Keratinocyte (primary cell): Measurements from ENCODE around the gene POLR1G. TPM values are rescaled to one million over a fixed set of nuclear protein-coding genes. Genes with fewer than 3 reads are reported as not detected.
"Not testable (repeated sequence)": the region's sequence is repeated elsewhere in the genome, so short reads cannot be mapped to it uniquely, and the experiment has no call there.

ENCODE experiments used
- DNase-seq: peaks from one replicate; pipeline ENCODE4 v3.0.0-alpha.2; 2011; ENCODE audit warnings: low read depth, missing footprints, low spot score
- FAIRE-seq: peaks from 2 replicates; lab custom pipeline; 2011; peaks lifted over from hg19 to GRCh38; lab: Jason Lieb, UNC
- H2AFZ ChIP-seq: 2 replicates; pipeline ENCODE4 v1.6.0; 2012; ENCODE audit warnings: low read length, control low read depth, inconsistent platforms; ENCODE audit not compliant: control insufficient read depth
- H3K27ac ChIP-seq: 2 replicates; pipeline ENCODE4 v1.5.1; 2011; ENCODE audit warnings: low read length; ENCODE audit not compliant: control insufficient read depth, insufficient read depth
- H3K27me3 ChIP-seq: 3 replicates; pipeline ENCODE4 v1.6.0; 2011; ENCODE audit warnings: low read length; ENCODE audit not compliant: control insufficient read depth, insufficient read depth; ENCODE audit errors: extremely low read depth
- H3K36me3 ChIP-seq, 2 experiments: 2 replicates in 1 of 2; 3 replicates in 1 of 2; pipeline ENCODE4 v1.5.1; 2011; ENCODE audit warnings: low read length in 2 of 2, mild to moderate bottlenecking in 1 of 2; ENCODE audit not compliant: control insufficient read depth in 2 of 2, insufficient read depth in 2 of 2; ENCODE audit errors: extremely low read depth in 1 of 2
- H3K4me1 ChIP-seq: 3 replicates; pipeline ENCODE4 v1.5.1; 2011; ENCODE audit warnings: low read length; ENCODE audit not compliant: control insufficient read depth, insufficient read depth; ENCODE audit errors: extremely low read depth
- H3K4me2 ChIP-seq: 3 replicates; pipeline ENCODE4 v1.6.0; 2011; ENCODE audit warnings: low read depth, low read length; ENCODE audit not compliant: control insufficient read depth, insufficient read depth; ENCODE audit errors: extremely low read depth
- H3K4me3 ChIP-seq, 3 experiments: fragments of 200-600 bp in 1 of 3; sonication (generic) in 1 of 3; 2 replicates in 2 of 3; 3 replicates in 1 of 3; pipeline ENCODE4 v1.5.1; 2011 to 2016; ENCODE audit warnings: low read length in 3 of 3, mild to moderate bottlenecking in 3 of 3, control low read depth in 2 of 3, inconsistent platforms in 1 of 3, low read depth in 1 of 3, mixed read lengths in 1 of 3, mixed run types in 1 of 3, moderate library complexity in 1 of 3; ENCODE audit not compliant: control insufficient read depth in 2 of 3, insufficient read depth in 2 of 3; ENCODE audit errors: extremely low read depth in 1 of 3
- H3K79me2 ChIP-seq: 2 replicates; pipeline ENCODE4 v1.6.0; 2012; ENCODE audit warnings: low read length; ENCODE audit not compliant: control insufficient read depth, insufficient read depth
- H3K9ac ChIP-seq: 3 replicates; pipeline ENCODE4 v1.6.0; 2011; ENCODE audit warnings: low read length; ENCODE audit not compliant: control insufficient read depth, insufficient read depth; ENCODE audit errors: extremely low read depth
- H3K9me1 ChIP-seq: 3 replicates; pipeline ENCODE4 v1.6.0; 2011; ENCODE audit warnings: low read length; ENCODE audit not compliant: control insufficient read depth, insufficient read depth; ENCODE audit errors: extremely low read depth
- H3K9me3 ChIP-seq: 2 replicates; pipeline ENCODE4 v1.5.1; 2012; ENCODE audit warnings: low read depth, low read length; ENCODE audit not compliant: control insufficient read depth
- H4K20me1 ChIP-seq: 3 replicates; pipeline ENCODE4 v1.6.0; 2011; ENCODE audit warnings: low read length; ENCODE audit not compliant: control insufficient read depth, insufficient read depth; ENCODE audit errors: extremely low read depth
- CTCF ChIP-seq, 3 experiments: IDR thresholded peaks in 1 of 3; conservative IDR thresholded peaks in 1 of 3; optimal IDR thresholded peaks in 1 of 3; 2 replicates in 2 of 3; 3 replicates in 1 of 3; pipeline versions ENCODE3 to v1.5.1; 2011; ENCODE audit warnings: low read length in 3 of 3, mild to moderate bottlenecking in 3 of 3, moderate library complexity in 2 of 3, control low read depth in 1 of 3, inconsistent platforms in 1 of 3; ENCODE audit not compliant: insufficient read depth in 2 of 3; ENCODE audit errors: extremely low read depth in 1 of 3
- EZH2 ChIP-seq: IDR thresholded peaks from one replicate; pipeline ENCODE4 v1.6.1; 2012; ENCODE audit warnings: inconsistent platforms, mild to moderate bottlenecking, low read length, moderate library complexity
- dilution Hi-C: fragments of 300-500 bp; cut with MboI; formaldehyde crosslinking; loops from one replicate; pipeline ENCODE4 v1.7.0; 2020; ENCODE audit warnings: low sequenced_read_pairs; ENCODE audit not compliant: extremely low pct_ligation_motif_present
- polyA plus RNA-seq, 5 experiments: library from polyadenylated mRNA; depleted of rRNA in 3 of 5; stranded (reverse) in 3 of 5; stranded (forward) in 1 of 5; unstranded in 1 of 5; fragments of >200 nt; gene quantifications; 1 replicate in 1 of 5; 2 replicates in 3 of 5; 3 replicates in 1 of 5; pipeline versions ENCODE4 v1.2.1 to v1.2.3, GENCODE V29; 2011 to 2012; ENCODE audit warnings: missing spikeins in 2 of 5, low read depth in 1 of 5, low replicate concordance in 1 of 5

The POLR1G gene
- polyA plus RNA-seq, 1 donor (not counting 4 experiments of a cell fraction or from before 2014, with no cell fraction given) = 9.8 TPM

- no peaks in the 10 kb centered on the region for H3K27me3 ChIP-seq
- no peaks in the 10 kb centered on the region for H3K9me3 ChIP-seq
- no peaks in the 10 kb centered on the region for H4K20me1 ChIP-seq
- peaks cover 50% of the 10 kb centered on the region for H3K79me2 ChIP-seq
- DNase-seq (peak; percentile 71), FAIRE-seq (peak; percentile 59)
- peak overlapping the region; percentile 96 to 98 (median 97) for H3K4me3 ChIP-seq
- peak overlapping the region; percentile 97 for H3K9ac ChIP-seq
- H3K9me1 ChIP-seq = no peaks in the 10 kb centered on the region
- peaks cover 27% of the 10 kb centered on the region for H3K4me1 ChIP-seq
- dilution Hi-C loops = no loop called here
- peak overlapping the region; percentile 86 for H3K4me2 ChIP-seq
- TF ChIP-seq CTCF (optimal IDR thresholded peaks at IDR 0.05 in 1 of 3, IDR thresholded peaks at IDR 0.05 in 1 of 3, conservative IDR thresholded peaks at IDR 0.05 in 1 of 3; ENCODE audit: extremely low read depth in 1 of 3, insufficient read depth in 2 of 3, low read length in 3 of 3) (no peak), EZH2 (no peak)
- H3K27ac ChIP-seq = peak overlapping the region; percentile 97
- peak overlapping the region; percentile 65 for H2AFZ ChIP-seq
- H3K36me3 ChIP-seq = peaks cover 0 to 16% of the 10 kb centered on the region in 2 experiments
These were observed 814 bp upstream of the POLR1G start for GRCh38 chr19:45405435-45406225.

- no peak for FAIRE-seq
- Histone ChIP-seq H3K4me1 (peaks cover 20% of the 10 kb centered on the region), H2AFZ (no peak overlapping the region), H3K9me1 (no peaks in the 10 kb centered on the region), H3K36me3 (peaks cover 0 to 13% of the 10 kb centered on the region in 2 experiments), H3K79me2 (peaks cover 42% of the 10 kb centered on the region), H3K9me3 (no peaks in the 10 kb centered on the region), H4K20me1 (no peaks in the 10 kb centered on the region), H3K4me3 (peak overlapping the region; percentile 96 to 98 (median 97)), H3K27me3 (no peaks in the 10 kb centered on the region), H3K4me2 (peak overlapping the region; percentile 86), H3K27ac (peak overlapping the region; percentile 97), H3K9ac (peak overlapping the region; percentile 97)
- dilution Hi-C loops = no loop called here
- TF ChIP-seq CTCF (optimal IDR thresholded peaks at IDR 0.05 in 1 of 3, IDR thresholded peaks at IDR 0.05 in 1 of 3, conservative IDR thresholded peaks at IDR 0.05 in 1 of 3; ENCODE audit: extremely low read depth in 1 of 3, insufficient read depth in 2 of 3, low read length in 3 of 3) = no peak
- TF ChIP-seq EZH2 = no peak
- DNase-seq = no peak
These were observed 589 bp downstream of the POLR1G start for GRCh38 chr19:45407091-45407375.

GRCh38 chr19:45407585-45407984 is 1.1 kb downstream of the POLR1G start:
- H3K9me3 ChIP-seq, H3K9ac ChIP-seq, H4K20me1 ChIP-seq, FAIRE-seq, H3K9me1 ChIP-seq, H3K27ac ChIP-seq, DNase-seq, H2AFZ ChIP-seq, H3K27me3 ChIP-seq, dilution Hi-C loops: not testable (repeated sequence)
- peaks cover 0 to 12% of the 10 kb centered on the region in 2 experiments for H3K36me3 ChIP-seq
- peaks cover 39% of the 10 kb centered on the region for H3K79me2 ChIP-seq
- peak overlapping the region; percentile 96 to 98 (median 97) for H3K4me3 ChIP-seq
- H3K4me2 ChIP-seq = peak overlapping the region; percentile 86
- peaks cover 19% of the 10 kb centered on the region for H3K4me1 ChIP-seq
